Measurements from ENCODE around the gene SVBP. TPM values are rescaled to one million over a fixed set of nuclear protein-coding genes. Genes with fewer than 3 reads are reported as not detected.
A peak's percentile ranks its signal among the peaks of the same experiment; 100 is the strongest.

Gene SVBP, protein sequence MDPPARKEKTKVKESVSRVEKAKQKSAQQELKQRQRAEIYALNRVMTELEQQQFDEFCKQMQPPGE
- 24.1 and 24.7 TPM in 2 replicates for total RNA-seq
- 15.1 and 18.1 TPM in 2 replicates for polyA plus RNA-seq
- 25.8 and 27.0 TPM in 2 replicates for polyA plus RNA-seq (2011; cell fraction: cytosol; rRNA removed)
- 10.2 and 10.6 TPM in 2 replicates for polyA plus RNA-seq (2011; cell fraction: nucleus; rRNA removed)
- 23.1 and 24.3 TPM in 2 replicates for polyA plus RNA-seq (2012)
- 3.9 and 4.7 TPM in 2 replicates for polyA minus RNA-seq
- 4.4 TPM for polyA minus RNA-seq (2011; cell fraction: cytosol; rRNA and poly(A)+ RNA removed)
- polyA minus RNA-seq (2011; cell fraction: nucleus; rRNA and poly(A)+ RNA removed): 3.0 and 5.0 TPM in 2 replicates
- percentile 62 among the genes with signal in this experiment for Bru-seq, nascent RNA
- BruChase-seq, experiment 1, labeled RNA remaining after a 6-hour chase: percentile 61 among the genes with signal in this experiment
- percentile 51 among the genes with signal in this experiment for BruChase-seq, experiment 2, labeled RNA remaining after a 2-hour chase
- long read RNA-seq, transcript SVBP-201 (3 exons, 658 nt): major isoform, 74 of 92 reads
- long read RNA-seq, partial matches to known transcripts: 9 of 92 reads
- long read RNA-seq, other reads (novel, unspliced or antisense): 6 of 92 reads

- dilution Hi-C loops (cut with MboI; ENCODE audit: extremely low pct_ligation_motif_present, low sequenced_read_pairs) (no loop called here), intact Hi-C loops (cut with micrococcal nuclease) (loop anchor here (1.0 to 2.0 kb wide), 3 partner anchors 30 to 50 kb away; partner anchors contain the start of genes C1orf50, P3H1, TMEM269 and ZNF691)
- ChIA-PET POLR2A (interaction anchor here (0.7 to 1.3 kb wide), 6 partner anchors 14 to 51 kb away, joined by 3 to 10 read pairs (median 5); partner anchors contain the start of genes C1orf50, P3H1, TMEM269 and ZNF691), CTCF (interaction anchor here (0.9 to 3.1 kb wide), 7 partner anchors 19 to 257 kb away, joined by 3 to 16 read pairs (median 7); partner anchors contain the start of genes C1orf50, P3H1 and ZNF691)
- FAIRE-seq (peak; percentile 83), DNase-seq (ENCODE audit: low read depth, low spot score) (peak; percentile 89)
- Histone ChIP-seq H4K20me1 (replicated peaks; ENCODE audit: control insufficient read depth, extremely low read depth, insufficient read depth, low read length) (no peaks in the 10 kb centered on the region), H3K9me1 (replicated peaks; ENCODE audit: control insufficient read depth, extremely low read depth, insufficient read depth, low read length) (no peaks in the 10 kb centered on the region), H3K36me3 (ENCODE audit: control insufficient read depth in 2 of 2, extremely low read depth in 1 of 2, insufficient read depth in 2 of 2, low read length in 2 of 2) (no peaks in the 10 kb centered on the region), H3K4me1 (ENCODE audit: control insufficient read depth, extremely low read depth, insufficient read depth, low read length) (peaks cover 18% of the 10 kb centered on the region), H3K4me2 (ENCODE audit: insufficient read depth, low read length) (peak within 1 kb of the TSS; percentile 85), H3K27me3 (ENCODE audit: control insufficient read depth in 2 of 2, insufficient read depth in 2 of 2, low read length in 2 of 2) (no peaks in the 10 kb centered on the region), H3K4me3 (replicated peaks in 1 of 3; ENCODE audit: insufficient read depth in 1 of 3, low read depth in 1 of 3, low read length in 3 of 3) (peak within 1 kb of the TSS; percentile 73 to 87 (median 74)), H3K9me3 (replicated peaks; ENCODE audit: control insufficient read depth, insufficient read depth, low read length) (no peaks in the 10 kb centered on the region), H2AFZ (ENCODE audit: low read depth, low read length) (peak within 1 kb of the TSS; percentile 96), H3K9ac (replicated peaks; ENCODE audit: extremely low read depth, insufficient read depth, low read length) (peak within 1 kb of the TSS; percentile 93), H3K27ac (ENCODE audit: insufficient read depth, low read depth, low read length) (peak within 1 kb of the TSS; percentile 91), H3K79me2 (ENCODE audit: control insufficient read depth, insufficient read depth, low read length) (no peaks in the 10 kb centered on the region)
- peak; percentile 89 for TF ChIP-seq POLR2A (IDR thresholded peaks at IDR 0.05; ENCODE audit: low read depth, low read length)
- TF ChIP-seq POLR2AphosphoS5 (IDR thresholded peaks at IDR 0.05; ENCODE audit: insufficient read depth, low read depth, low read length): peak; percentile 83
- no peak for TF ChIP-seq EZH2 (IDR thresholded peaks at IDR 0.05; ENCODE audit: borderline replicate concordance, low read depth, low read length, severe bottlenecking)
- no TSS peak for BruUV-seq (replicated peaks)
Observed at GRCh38 chr1:42816585-42817439, at the start of gene SVBP, which contains the start of gene ERMAP. TSS of gene SVBP (minus strand) at chr1:42817397. CDS start at chr1:42816544, 853 bp downstream. TSS of gene ERMAP (plus strand) at chr1:42817122. CDS start at chr1:42830449, 13,327 bp downstream.
